A549 (cell line): ENCODE data around the gene CPNE4.

Experiments
- EHMT2 ChIP-seq: fragments of 200-600 bp; sonication (generic); IDR thresholded peaks from 2 replicates; pipeline ENCODE4 v1.6.1; 2016; ENCODE audit warnings: antibody characterized with exemption, low read depth, mild to moderate bottlenecking, moderate library complexity
- MYC ChIP-seq: IDR thresholded peaks from 2 replicates; pipeline ENCODE4 v1.6.1; 2012; ENCODE audit warnings: mild to moderate bottlenecking, inconsistent platforms, low read length, improper control_type of control experiment, borderline replicate concordance
- RAD21 ChIP-seq, 2 experiments: fragments of >200 bp in 1 of 2; sonication (Bioruptor Twin) in 1 of 2; formaldehyde crosslinking in 1 of 2; IDR thresholded peaks in 1 of 2; conservative IDR thresholded peaks in 1 of 2; 2 replicates in 1 of 2; 3 replicates in 1 of 2; pipeline ENCODE4 v1.6.1; 2012 to 2018; ENCODE audit warnings: inconsistent platforms in 1 of 2
- TF ChIP-seq, protein P1 (sequence below): fragments of >200 bp; sonication (Bioruptor Twin); formaldehyde crosslinking; IDR thresholded peaks from 3 replicates; pipeline ENCODE4 v1.5.1; 2016

DNA sequence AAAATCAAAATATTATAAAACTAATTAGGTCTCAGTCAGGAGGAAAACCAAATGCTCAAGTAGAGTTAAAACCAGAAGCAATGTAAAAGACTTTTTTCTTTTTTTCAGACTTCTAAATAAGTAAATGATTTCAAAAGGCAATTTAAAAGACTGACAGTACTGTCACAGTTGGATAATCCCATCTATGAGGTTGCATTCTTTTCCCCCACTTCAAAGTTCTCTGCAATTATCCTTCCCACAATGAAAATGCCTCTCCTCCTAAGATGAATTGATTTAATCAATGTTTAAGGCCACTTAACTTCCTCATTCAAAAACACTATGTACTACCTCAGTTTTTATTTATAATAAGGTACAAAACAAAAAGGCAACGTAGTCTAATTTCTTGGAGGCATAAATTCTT, 540.1 kb downstream of the CPNE4 start:
- TF ChIP-seq EHMT2, result no peak
- no peak for TF ChIP-seq MYC
- no peak for TF ChIP-seq RAD21 (conservative IDR thresholded peaks at IDR 0.05 in 1 of 2, IDR thresholded peaks at IDR 0.05 in 1 of 2)
- TF ChIP-seq, protein P1, sequence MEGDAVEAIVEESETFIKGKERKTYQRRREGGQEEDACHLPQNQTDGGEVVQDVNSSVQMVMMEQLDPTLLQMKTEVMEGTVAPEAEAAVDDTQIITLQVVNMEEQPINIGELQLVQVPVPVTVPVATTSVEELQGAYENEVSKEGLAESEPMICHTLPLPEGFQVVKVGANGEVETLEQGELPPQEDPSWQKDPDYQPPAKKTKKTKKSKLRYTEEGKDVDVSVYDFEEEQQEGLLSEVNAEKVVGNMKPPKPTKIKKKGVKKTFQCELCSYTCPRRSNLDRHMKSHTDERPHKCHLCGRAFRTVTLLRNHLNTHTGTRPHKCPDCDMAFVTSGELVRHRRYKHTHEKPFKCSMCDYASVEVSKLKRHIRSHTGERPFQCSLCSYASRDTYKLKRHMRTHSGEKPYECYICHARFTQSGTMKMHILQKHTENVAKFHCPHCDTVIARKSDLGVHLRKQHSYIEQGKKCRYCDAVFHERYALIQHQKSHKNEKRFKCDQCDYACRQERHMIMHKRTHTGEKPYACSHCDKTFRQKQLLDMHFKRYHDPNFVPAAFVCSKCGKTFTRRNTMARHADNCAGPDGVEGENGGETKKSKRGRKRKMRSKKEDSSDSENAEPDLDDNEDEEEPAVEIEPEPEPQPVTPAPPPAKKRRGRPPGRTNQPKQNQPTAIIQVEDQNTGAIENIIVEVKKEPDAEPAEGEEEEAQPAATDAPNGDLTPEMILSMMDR, result no peak
